H54 (cell line): ENCODE measurements around the gene TRPM3.
"Not testable (repeated sequence)": the region's sequence is repeated elsewhere in the genome, so short reads cannot be mapped to it uniquely, and the experiment has no call there.

Experiments used
- DNase-seq: peaks from one replicate; pipeline ENCODE4 v3.0.0; 2011; ENCODE audit warnings: low spot score, mixed read lengths; ENCODE audit not compliant: insufficient read length
- FAIRE-seq: peaks from 3 replicates; lab custom pipeline; 2011; peaks lifted over from hg19 to GRCh38; lab: Jason Lieb, UNC
- POLR2A ChIP-seq: IDR thresholded peaks from 2 replicates; pipeline ENCODE4 v1.6.1; 2011; ENCODE audit warnings: low read depth, mild to moderate bottlenecking, low read length

The TRPM3 gene

GRCh38 chr9:70998962-70999361 lies 122.5 kb downstream of the TRPM3 start:
- no peak for TF ChIP-seq POLR2A
- peak; percentile 9 for DNase-seq
- FAIRE-seq, result peak; percentile 41

GRCh38 chr9:70995511-70995910 lies 125.9 kb downstream of the TRPM3 start:
- FAIRE-seq, result no peak
- DNase-seq, result no peak
- TF ChIP-seq POLR2A, result no peak

GRCh38 chr9:70994582-70994981 lies 126.8 kb downstream of the TRPM3 start:
- no peak for TF ChIP-seq POLR2A
- no peak for DNase-seq
- no peak for FAIRE-seq

- TF ChIP-seq POLR2A, result no peak
- DNase-seq (no peak), FAIRE-seq (no peak)
Measured at GRCh38 chr9:70988551-70988950, 132.9 kb downstream of the TRPM3 start.

- no peak for DNase-seq
- FAIRE-seq, result no peak
- TF ChIP-seq POLR2A, result no peak
Measured at GRCh38 chr9:70987986-70988385, 133.4 kb downstream of the TRPM3 start.

GRCh38 chr9:70986984-70987383 lies 134.4 kb downstream of the TRPM3 start:
- FAIRE-seq, result no peak
- no peak for TF ChIP-seq POLR2A
- no peak for DNase-seq

GRCh38 chr9:70983723-70984295 lies 137.6 kb downstream of the TRPM3 start:
- DNase-seq (no peak), FAIRE-seq (no peak)
- TF ChIP-seq POLR2A, result no peak

- no peak for TF ChIP-seq POLR2A
- FAIRE-seq (no peak), DNase-seq (no peak)
Measured at GRCh38 chr9:70981312-70981711, 140.1 kb downstream of the TRPM3 start.

- DNase-seq (no peak), FAIRE-seq (no peak)
- no peak for TF ChIP-seq POLR2A
Measured at GRCh38 chr9:70979966-70980365, 141.5 kb downstream of the TRPM3 start.

GRCh38 chr9:70978085-70978484 lies 143.3 kb downstream of the TRPM3 start:
- DNase-seq (no peak), FAIRE-seq (no peak)
- no peak for TF ChIP-seq POLR2A

GRCh38 chr9:70975821-70976220 lies 145.6 kb downstream of the TRPM3 start:
- FAIRE-seq, result no peak
- no peak for TF ChIP-seq POLR2A
- no peak for DNase-seq

GRCh38 chr9:70971723-70972122 lies 149.7 kb downstream of the TRPM3 start:
- TF ChIP-seq POLR2A, result no peak
- peak; percentile 62 for FAIRE-seq

GRCh38 chr9:70966380-70966779 lies 155.0 kb downstream of the TRPM3 start:
- FAIRE-seq, result peak; percentile 55
- not testable (repeated sequence) for DNase-seq

More at GRCh38 chr9:70971723-70972122, 149.7 kb downstream of the TRPM3 start:
- DNase-seq, result no peak

GRCh38 chr9:70964861-70965260 lies 156.6 kb downstream of the TRPM3 start:
- TF ChIP-seq POLR2A, result no peak
- no peak for DNase-seq
- FAIRE-seq, result peak; percentile 11

GRCh38 chr9:70963554-70963953 lies 157.9 kb downstream of the TRPM3 start:
- no peak for DNase-seq
- no peak for TF ChIP-seq POLR2A
- FAIRE-seq, result peak; percentile 71
